ENCODE measurements around the gene CRX.
"Not testable (repeated sequence)": the region's sequence is repeated elsewhere in the genome, so short reads cannot be mapped to it uniquely, and the experiment has no call there.

CRX gene

GRCh38 chr19:47803671-47804070 lies 18.1 kb upstream of the CRX start:
- not testable (repeated sequence) for DNase-seq (ENCODE audit: low read depth in 2 of 2)

GRCh38 chr19:47804451-47804850 lies 17.3 kb upstream of the CRX start, which contains the start of gene TPRX1:
TSS of gene TPRX1 (minus strand) at chr19:47804551. CDS start at chr19:47804539, 12 bp downstream.
- DNase-seq (ENCODE audit: low read depth in 2 of 2), result not testable (repeated sequence)

GRCh38 chr19:47805313-47805712 lies 16.4 kb upstream of the CRX start:
- no peak for DNase-seq (ENCODE audit: low read depth in 2 of 2)

GRCh38 chr19:47806435-47806834 lies 15.3 kb upstream of the CRX start:
- DNase-seq (ENCODE audit: low read depth in 2 of 2), result no peak

GRCh38 chr19:47813304-47813994 lies 8.3 kb upstream of the CRX start:
- peak; percentile 78 to 81 for DNase-seq (ENCODE audit: low read depth in 2 of 2)

- DNase-seq (ENCODE audit: low read depth in 2 of 2), result no peak
Observed at GRCh38 chr19:47813995-47814328, 7.8 kb upstream of the CRX start.

- not testable (repeated sequence) for DNase-seq (ENCODE audit: low read depth in 2 of 2)
Observed at GRCh38 chr19:47816270-47816669, 5.5 kb upstream of the CRX start.

GRCh38 chr19:47818221-47818620 lies 3.5 kb upstream of the CRX start:
- not testable (repeated sequence) for DNase-seq (ENCODE audit: low read depth in 2 of 2)

- no peak for DNase-seq (ENCODE audit: low read depth in 2 of 2)
Observed at GRCh38 chr19:47819858-47820257, 1.9 kb upstream of the CRX start.

GRCh38 chr19:47820410-47820809 lies 1.3 kb upstream of the CRX start:
- no peak for DNase-seq (ENCODE audit: low read depth in 2 of 2)

- DNase-seq (ENCODE audit: low read depth in 2 of 2), result no peak
Observed at GRCh38 chr19:47824396-47824795, 2.7 kb downstream of the CRX start.

- no peak for DNase-seq (ENCODE audit: low read depth in 2 of 2)
Observed at GRCh38 chr19:47826800-47827199, 5.1 kb downstream of the CRX start.

- DNase-seq (ENCODE audit: low read depth in 2 of 2), result no peak
Observed at GRCh38 chr19:47832723-47833122, 11.0 kb downstream of the CRX start.

- no peak for DNase-seq (ENCODE audit: low read depth in 2 of 2)
Observed at GRCh38 chr19:47836038-47836437, 14.3 kb downstream of the CRX start.

- no peak for DNase-seq (ENCODE audit: low read depth in 2 of 2)
Observed at GRCh38 chr19:47839411-47839810, 17.7 kb downstream of the CRX start.

- no peak for DNase-seq (ENCODE audit: low read depth in 2 of 2)
Observed at GRCh38 chr19:47839913-47840312, 18.2 kb downstream of the CRX start.

GRCh38 chr19:47842941-47843340 lies 21.2 kb downstream of the CRX start:
- no peak for DNase-seq (ENCODE audit: low read depth in 2 of 2)

GRCh38 chr19:47848425-47848822 lies 26.7 kb downstream of the CRX start:
- DNase-seq (ENCODE audit: low read depth in 2 of 2), result no peak

- peak; percentile 10 to 29 for DNase-seq (ENCODE audit: low read depth in 2 of 2)
Observed at GRCh38 chr19:47848823-47849473, 27.2 kb downstream of the CRX start.

- no peak for DNase-seq (ENCODE audit: low read depth in 2 of 2)
Observed at GRCh38 chr19:47853003-47853402, 31.3 kb downstream of the CRX start.

GRCh38 chr19:47854459-47854858 lies 32.7 kb downstream of the CRX start:
- DNase-seq (ENCODE audit: low read depth in 2 of 2), result no peak

- not testable (repeated sequence) for DNase-seq (ENCODE audit: low read depth in 2 of 2)
Observed at GRCh38 chr19:47858231-47858630, 36.5 kb downstream of the CRX start.

- not testable (repeated sequence) for DNase-seq (ENCODE audit: low read depth in 2 of 2)
Observed at GRCh38 chr19:47858646-47859285, 37.0 kb downstream of the CRX start, which contains the start of gene TPRX2. TSS of gene TPRX2 (plus strand) at chr19:47859235. CDS start at chr19:47859247, 12 bp downstream.
